ENCODE data around the gene FAM3C. TPM values are rescaled to one million over a fixed set of nuclear protein-coding genes. Genes with fewer than 3 reads are reported as not detected.

FAM3C gene
- total RNA-seq, 1 donor from 2014 or later = 51.4 TPM

- H3K36me3 ChIP-seq = peaks cover 15% of the 10 kb centered on the region
- H3K4me1 ChIP-seq = peaks cover 13% of the 10 kb centered on the region
- no peak for TF ChIP-seq CTCF (IDR thresholded peaks at IDR 0.05)
- H3K27me3 ChIP-seq = no peaks in the 10 kb centered on the region
- no peak for ATAC-seq
- intact Hi-C loops (cut with DNase I) = no loop called here
- H3K9me3 ChIP-seq = no peaks in the 10 kb centered on the region
- H3K27ac ChIP-seq = no peak overlapping the region
- H3K4me3 ChIP-seq = no peak overlapping the region
- no peak for DNase-seq
Observed at GRCh38 chr7:121376979-121377378, 19.1 kb downstream of the FAM3C start.

DNA sequence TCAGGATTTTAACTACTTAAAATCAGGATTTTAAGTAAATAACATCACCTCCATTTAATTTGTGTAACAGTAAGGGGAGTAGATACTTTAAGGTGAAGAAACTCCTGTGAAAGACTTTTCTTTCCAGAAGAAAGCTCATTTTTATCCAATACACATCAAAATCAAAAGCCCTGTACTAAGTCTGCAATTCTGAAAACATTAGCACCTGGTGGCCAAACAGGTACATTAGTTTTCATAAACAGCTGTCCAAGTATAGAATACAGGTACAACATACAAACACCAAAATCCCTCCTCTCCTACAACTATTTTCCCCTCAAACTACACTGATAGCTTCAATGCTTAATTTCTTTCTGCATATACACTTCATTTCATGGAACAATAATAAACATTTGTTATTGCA is 22.9 kb downstream of the FAM3C start:
- intact Hi-C loops (cut with DNase I) = no loop called here
- Histone ChIP-seq H3K27ac (peak overlapping the region; percentile 33), H3K4me3 (no peak overlapping the region), H3K36me3 (peaks cover 22% of the 10 kb centered on the region), H3K27me3 (no peaks in the 10 kb centered on the region), H3K9me3 (no peaks in the 10 kb centered on the region), H3K4me1 (peaks cover 13% of the 10 kb centered on the region)
- no peak for TF ChIP-seq CTCF (IDR thresholded peaks at IDR 0.05)
- DNase-seq = no peak
- no peak for ATAC-seq

DNA sequence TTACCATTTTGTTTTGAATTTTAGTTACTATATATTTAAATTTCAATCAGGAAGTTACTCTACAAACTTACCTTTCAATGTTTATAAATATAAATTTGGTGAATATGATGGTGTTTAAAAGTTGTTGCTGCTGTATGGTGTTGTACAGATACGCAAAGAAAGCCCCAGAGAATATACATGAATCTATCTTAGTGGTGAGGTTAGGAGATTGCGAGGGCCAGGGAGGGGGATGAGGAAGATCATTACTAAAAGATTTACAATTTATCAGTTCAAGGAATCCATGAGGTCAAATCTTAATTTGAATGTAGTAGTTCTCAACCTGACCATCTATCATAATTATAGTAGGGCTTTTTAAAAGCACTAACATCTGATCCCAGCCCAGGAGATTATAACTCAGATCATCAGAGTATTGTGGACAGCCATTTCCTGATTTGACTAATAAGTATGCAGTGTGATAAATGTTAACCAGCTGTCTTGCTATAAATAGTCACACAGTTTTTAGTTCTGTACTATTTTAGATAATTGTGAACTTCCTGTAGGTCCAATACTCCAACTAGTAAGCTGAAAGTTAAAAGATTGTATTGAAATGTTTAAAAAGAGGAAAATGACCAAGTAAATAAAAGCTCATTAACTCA is 23.6 kb downstream of the FAM3C start:
- DNase-seq = no peak
- H3K27ac ChIP-seq = peak overlapping the region; percentile 33
- H3K4me3 ChIP-seq = no peak overlapping the region
- peaks cover 16% of the 10 kb centered on the region for H3K36me3 ChIP-seq
- H3K27me3 ChIP-seq = no peaks in the 10 kb centered on the region
- intact Hi-C loops (cut with DNase I) = no loop called here
- peaks cover 13% of the 10 kb centered on the region for H3K4me1 ChIP-seq
- no peak for TF ChIP-seq CTCF (IDR thresholded peaks at IDR 0.05)
- no peaks in the 10 kb centered on the region for H3K9me3 ChIP-seq
- ATAC-seq = no peak

DNA sequence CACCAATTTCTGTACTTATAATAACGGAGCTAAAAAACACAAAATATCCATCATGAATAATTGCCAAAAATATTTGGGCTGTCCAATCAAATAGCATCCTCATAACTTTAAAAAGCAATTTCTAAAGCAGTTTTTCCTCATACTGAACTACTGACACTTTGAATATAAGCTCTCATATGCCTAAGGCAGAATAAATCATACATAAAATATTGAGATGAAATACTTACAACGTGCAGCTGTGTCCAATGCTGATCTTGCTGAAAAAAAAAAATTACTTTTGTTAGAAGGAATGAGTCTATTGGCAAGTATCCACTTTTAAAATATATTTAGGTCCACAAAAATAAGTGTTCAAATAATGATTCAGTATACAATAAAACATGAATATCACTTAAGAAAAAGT is 24.2 kb downstream of the FAM3C start:
- Histone ChIP-seq H3K4me3 (no peak overlapping the region), H3K4me1 (peaks cover 13% of the 10 kb centered on the region), H3K36me3 (peaks cover 10% of the 10 kb centered on the region), H3K9me3 (no peaks in the 10 kb centered on the region), H3K27ac (no peak overlapping the region), H3K27me3 (no peaks in the 10 kb centered on the region)
- DNase-seq (no peak), ATAC-seq (no peak)
- intact Hi-C loops (cut with DNase I) = no loop called here
- no peak for TF ChIP-seq CTCF (IDR thresholded peaks at IDR 0.05)

- Histone ChIP-seq H3K27ac (no peak overlapping the region), H3K9me3 (no peaks in the 10 kb centered on the region), H3K4me1 (peaks cover 13% of the 10 kb centered on the region), H3K4me3 (no peak overlapping the region), H3K27me3 (no peaks in the 10 kb centered on the region), H3K36me3 (peaks cover 10% of the 10 kb centered on the region)
- no peak for TF ChIP-seq CTCF (IDR thresholded peaks at IDR 0.05)
- DNase-seq (no peak), ATAC-seq (no peak)
- intact Hi-C loops (cut with DNase I) = no loop called here
Observed at GRCh38 chr7:121371367-121371766, 24.7 kb downstream of the FAM3C start.

DNA sequence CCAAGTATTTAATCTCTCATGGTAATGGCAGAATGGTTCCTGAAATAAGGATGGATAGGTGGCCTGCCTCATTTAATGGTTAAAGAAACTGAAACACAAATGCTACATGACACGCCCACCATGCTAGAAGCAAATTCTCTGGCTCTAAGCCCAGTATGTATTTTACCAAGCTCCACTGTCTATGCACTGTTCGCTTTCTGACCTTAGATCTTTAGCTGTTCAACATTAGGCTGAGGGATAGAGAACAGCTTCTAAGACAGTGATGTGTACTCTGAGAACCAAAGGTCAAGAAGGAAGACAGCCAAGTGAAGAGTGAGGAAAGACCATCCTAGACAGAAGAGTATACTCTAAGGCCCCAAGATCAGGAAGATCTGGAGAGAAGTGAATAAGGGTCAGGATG is 26.6 kb downstream of the FAM3C start:
- no peak for DNase-seq
- no peak overlapping the region for H3K27ac ChIP-seq

More for the DNA sequence above, 26.6 kb downstream of the FAM3C start:
- peak; percentile 43 for ATAC-seq
- Histone ChIP-seq H3K9me3 (no peaks in the 10 kb centered on the region), H3K27me3 (no peaks in the 10 kb centered on the region), H3K36me3 (peaks cover 10% of the 10 kb centered on the region), H3K4me1 (peaks cover 13% of the 10 kb centered on the region), H3K4me3 (no peak overlapping the region)
- TF ChIP-seq CTCF (IDR thresholded peaks at IDR 0.05) = no peak
- intact Hi-C loops (cut with DNase I) = no loop called here

All from upper lobe of right lung (tissue), 1 donor.